BLaER1 treated with 17β-estradiol and CSF1 and Interleukin-3, amounts not matched to agents 10 nM and 100 nM (cell line): ENCODE measurements around the gene RMDN3.

ENCODE experiments used
- H3K27ac ChIP-seq, 11 experiments: shearing (Covaris generic); formaldehyde crosslinking; 2 replicates each; pipeline ENCODE4 v1.8.1; 2022
- H3K27me3 ChIP-seq, 11 experiments: shearing (Covaris generic); formaldehyde crosslinking; 2 replicates each; pipeline ENCODE4 v1.8.1; 2022
- H3K36me3 ChIP-seq, 11 experiments: shearing (Covaris generic); formaldehyde crosslinking; 2 replicates each; pipeline ENCODE4 v1.8.1; 2022
- H3K4me1 ChIP-seq, 10 experiments: shearing (Covaris generic); formaldehyde crosslinking; 2 replicates each; pipeline ENCODE4 v1.8.1; 2022
- H3K4me2 ChIP-seq, 11 experiments: shearing (Covaris generic); formaldehyde crosslinking; 2 replicates each; pipeline ENCODE4 v1.8.1; 2022
- H3K4me3 ChIP-seq, 10 experiments: shearing (Covaris generic); formaldehyde crosslinking; 2 replicates each; pipeline ENCODE4 v1.8.1; 2022
- H3K9ac ChIP-seq, 11 experiments: shearing (Covaris generic); formaldehyde crosslinking; 2 replicates each; pipeline ENCODE4 v1.8.1; 2022
- H3K9me3 ChIP-seq, 11 experiments: shearing (Covaris generic); formaldehyde crosslinking; replicated peaks in 1 of 11; 2 replicates each; pipeline ENCODE4 v1.8.1; 2022
- H4K20me1 ChIP-seq, 11 experiments: shearing (Covaris generic); formaldehyde crosslinking; 2 replicates each; pipeline ENCODE4 v1.8.1; 2022
- Cebpa-rat ChIP-seq, 11 experiments: shearing (Covaris generic); IDR thresholded peaks; 2 replicates each; pipeline ENCODE4 v1.8.1; 2022

RMDN3 gene

GRCh38 chr15:40770147-40770721, 15.2 kb upstream of the RMDN3 start:
- H4K20me1 ChIP-seq = peaks cover 10 to 97% (median 52%) of the 10 kb centered on the region in 11 experiments; a peak in 16 of 22 replicates
- no peaks in the 10 kb centered on the region for H3K9me3 ChIP-seq
- peaks cover 76 to 98% (median 87%) of the 10 kb centered on the region in 10 experiments for H3K4me1 ChIP-seq
- H3K4me2 ChIP-seq = peak overlapping the region; percentile 90 to 100 (median 99)
- TF ChIP-seq Cebpa-rat (IDR thresholded peaks at IDR 0.05) = no peak
- no peaks in the 10 kb centered on the region for H3K27me3 ChIP-seq
- H3K9ac ChIP-seq = peak overlapping the region; percentile 11 to 87 (median 64); a peak in 19 of 22 replicates
- H3K4me3 ChIP-seq = peak overlapping the region in 9 of 10 experiments; percentile 9 to 55 (median 41); a peak in 13 of 20 replicates
- peak overlapping the region in 10 of 11 experiments; percentile 3 to 97 (median 68); a peak in 19 of 22 replicates for H3K27ac ChIP-seq
- peaks cover 18 to 44% (median 26%) of the 10 kb centered on the region in 11 experiments; a peak in 21 of 22 replicates for H3K36me3 ChIP-seq

- Histone ChIP-seq H3K27ac (peak within 1 kb of the TSS in 10 of 11 experiments; percentile 3 to 97 (median 68); a peak in 20 of 22 replicates), H3K9me3 (no peaks in the 10 kb centered on the region), H3K4me2 (peak within 1 kb of the TSS; percentile 90 to 100 (median 99)), H3K4me3 (peak within 1 kb of the TSS in 9 of 10 experiments; percentile 9 to 55 (median 42); a peak in 16 of 20 replicates), H4K20me1 (peaks cover 10 to 94% (median 52%) of the 10 kb centered on the region in 11 experiments; a peak in 16 of 22 replicates), H3K36me3 (peaks cover 11 to 37% (median 18%) of the 10 kb centered on the region in 11 experiments; a peak in 20 of 22 replicates), H3K9ac (peak within 1 kb of the TSS; percentile 11 to 87 (median 64); a peak in 21 of 22 replicates), H3K4me1 (peaks cover 83 to 98% (median 91%) of the 10 kb centered on the region in 10 experiments), H3K27me3 (peaks cover 0 to 5% (median 0%) of the 10 kb centered on the region in 11 experiments; a peak in 4 of 22 replicates)
- peak in 4 of 11 experiments; percentile 58 to 93 (median 72); a peak in 8 of 22 replicates for TF ChIP-seq Cebpa-rat (IDR thresholded peaks at IDR 0.05)
These were observed 14.5 kb upstream of the RMDN3 start, which contains the start of gene C15orf62 for GRCh38 chr15:40769274-40770146. Gene C15orf62 (plus strand): TSS chr15:40769980. CDS start chr15:40770496, 516 bp downstream.

GRCh38 chr15:40768521-40769273, 13.6 kb upstream of the RMDN3 start:
- no peaks in the 10 kb centered on the region for H3K9me3 ChIP-seq
- peak overlapping the region in 9 of 11 experiments; percentile 47 to 97 (median 69); a peak in 19 of 22 replicates for H3K27ac ChIP-seq
- peak overlapping the region in 8 of 10 experiments; percentile 37 to 55 (median 42); a peak in 16 of 20 replicates for H3K4me3 ChIP-seq
- peaks cover 4 to 28% (median 10%) of the 10 kb centered on the region in 11 experiments; a peak in 20 of 22 replicates for H3K36me3 ChIP-seq
- TF ChIP-seq Cebpa-rat (IDR thresholded peaks at IDR 0.05) = no peak
- peak overlapping the region; percentile 11 to 87 (median 64); a peak in 21 of 22 replicates for H3K9ac ChIP-seq
- peaks cover 10 to 86% (median 52%) of the 10 kb centered on the region in 11 experiments; a peak in 16 of 22 replicates for H4K20me1 ChIP-seq
- H3K27me3 ChIP-seq = peaks cover 0 to 13% (median 4%) of the 10 kb centered on the region in 11 experiments; a peak in 7 of 22 replicates
- peak overlapping the region; percentile 90 to 100 (median 99) for H3K4me2 ChIP-seq
- peaks cover 87 to 100% (median 98%) of the 10 kb centered on the region in 10 experiments for H3K4me1 ChIP-seq

- TF ChIP-seq Cebpa-rat (IDR thresholded peaks at IDR 0.05) = no peak
- peak overlapping the region in 9 of 11 experiments; percentile 34 to 87 (median 67); a peak in 16 of 22 replicates for H3K9ac ChIP-seq
- peaks cover 10 to 80% (median 52%) of the 10 kb centered on the region in 11 experiments; a peak in 16 of 22 replicates for H4K20me1 ChIP-seq
- H3K4me3 ChIP-seq = peak overlapping the region in 6 of 10 experiments; percentile 2 to 55 (median 40); a peak in 7 of 20 replicates
- peaks cover 0 to 21% (median 6%) of the 10 kb centered on the region in 11 experiments; a peak in 9 of 22 replicates for H3K27me3 ChIP-seq
- H3K27ac ChIP-seq = peak overlapping the region in 7 of 11 experiments; percentile 65 to 97 (median 87); a peak in 11 of 22 replicates
- no peaks in the 10 kb centered on the region for H3K9me3 ChIP-seq
- peak overlapping the region; percentile 90 to 100 (median 99) for H3K4me2 ChIP-seq
- peaks cover 87 to 100% (median 100%) of the 10 kb centered on the region in 10 experiments for H3K4me1 ChIP-seq
- H3K36me3 ChIP-seq = peaks cover 0 to 21% (median 4%) of the 10 kb centered on the region in 11 experiments; a peak in 9 of 22 replicates
These were observed 12.9 kb upstream of the RMDN3 start for GRCh38 chr15:40767838-40768500.

GRCh38 chr15:40766906-40767837, 12.1 kb upstream of the RMDN3 start:
- H3K27ac ChIP-seq = peak overlapping the region in 4 of 11 experiments; percentile 87 to 97 (median 92); a peak in 7 of 22 replicates
- peaks cover 0 to 23% (median 6%) of the 10 kb centered on the region in 11 experiments; a peak in 9 of 22 replicates for H3K27me3 ChIP-seq
- no peak for TF ChIP-seq Cebpa-rat (IDR thresholded peaks at IDR 0.05)
- peak overlapping the region in 2 of 10 experiments; percentile 3 to 42; a peak in 4 of 20 replicates for H3K4me3 ChIP-seq
- peaks cover 10 to 73% (median 46%) of the 10 kb centered on the region in 11 experiments; a peak in 16 of 22 replicates for H4K20me1 ChIP-seq
- H3K9me3 ChIP-seq = no peaks in the 10 kb centered on the region
- H3K4me2 ChIP-seq = peak overlapping the region; percentile 90 to 100 (median 99)
- peaks cover 0 to 18% (median 0%) of the 10 kb centered on the region in 11 experiments; a peak in 3 of 22 replicates for H3K36me3 ChIP-seq
- peaks cover 85 to 100% (median 96%) of the 10 kb centered on the region in 10 experiments for H3K4me1 ChIP-seq
- H3K9ac ChIP-seq = peak overlapping the region in 7 of 11 experiments; percentile 3 to 87 (median 79); a peak in 11 of 22 replicates

GRCh38 chr15:40766194-40766815, 11.3 kb upstream of the RMDN3 start:
- H3K9me3 ChIP-seq = no peaks in the 10 kb centered on the region
- peak overlapping the region in 4 of 11 experiments; percentile 43 to 82 (median 66); a peak in 8 of 22 replicates for H3K9ac ChIP-seq
- no peak overlapping the region for H3K4me3 ChIP-seq
- H3K4me2 ChIP-seq = peak overlapping the region; percentile 98 to 100 (median 99); a peak in 21 of 22 replicates
- no peak for TF ChIP-seq Cebpa-rat (IDR thresholded peaks at IDR 0.05)
- H3K4me1 ChIP-seq = peaks cover 77 to 91% (median 88%) of the 10 kb centered on the region in 10 experiments
- H3K27ac ChIP-seq = peak overlapping the region in 4 of 11 experiments; percentile 64 to 97 (median 82); a peak in 6 of 22 replicates
- H3K36me3 ChIP-seq = peaks cover 0 to 13% (median 0%) of the 10 kb centered on the region in 11 experiments; a peak in 3 of 22 replicates
- peaks cover 10 to 64% (median 39%) of the 10 kb centered on the region in 11 experiments; a peak in 16 of 22 replicates for H4K20me1 ChIP-seq
- peaks cover 0 to 23% (median 6%) of the 10 kb centered on the region in 11 experiments; a peak in 9 of 22 replicates for H3K27me3 ChIP-seq
